ENCODE results near the gene TRIM27. TPM values are rescaled to one million over a fixed set of nuclear protein-coding genes. Genes with fewer than 3 reads are reported as not detected.
A peak's percentile ranks its signal among the peaks of the same experiment; 100 is the strongest.

Gene TRIM27
- total RNA-seq, 1 donor from 2014 or later = 54.5 TPM

DNA sequence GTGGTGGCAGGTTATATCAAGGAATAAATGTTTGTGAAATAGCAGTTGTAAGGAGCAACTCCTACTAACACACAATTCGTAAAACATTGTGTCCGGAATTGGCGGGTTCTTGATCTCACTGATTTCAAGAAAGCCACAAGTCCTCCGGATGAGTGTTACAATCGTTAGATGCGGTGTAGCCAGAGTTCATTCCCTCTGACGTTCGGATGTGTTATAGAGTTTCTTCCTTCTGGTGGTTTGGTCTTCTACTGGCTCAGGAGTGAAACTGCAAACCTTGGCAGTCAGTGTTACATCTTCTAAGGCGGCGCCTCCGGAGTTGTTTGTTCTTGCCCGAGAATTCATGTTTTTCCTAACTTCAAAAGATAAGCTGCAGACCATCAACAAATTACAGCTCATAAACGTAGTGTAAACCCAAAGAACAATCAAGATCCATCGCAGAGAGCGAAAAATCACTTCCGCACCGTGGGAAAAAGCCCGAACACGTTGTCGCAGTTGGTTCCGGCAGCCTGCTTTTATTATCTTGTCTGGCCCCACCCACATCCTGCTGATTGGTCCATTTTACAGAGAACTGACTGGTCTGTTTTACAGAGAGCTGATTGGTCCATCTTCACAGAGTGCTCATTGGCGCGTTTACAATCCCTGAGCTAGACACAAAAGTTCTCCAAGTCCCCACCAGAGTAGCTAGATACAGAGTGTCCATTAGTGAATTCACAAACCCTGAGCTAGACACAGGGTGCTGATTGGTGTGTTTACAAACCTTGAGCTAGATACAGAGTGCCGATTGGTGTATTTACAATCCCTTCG, 58.2 kb downstream of the TRIM27 start:
- Mint-ChIP-seq H3K4me1 (ENCODE audit: low read depth, unreplicated experiment) (peaks cover 3% of the 10 kb centered on the region), H3K9me3 (ENCODE audit: unreplicated experiment) (peaks cover 3% of the 10 kb centered on the region), H3K36me3 (ENCODE audit: low read depth, unreplicated experiment) (no peaks in the 10 kb centered on the region), H3K27ac (ENCODE audit: unreplicated experiment) (no peak overlapping the region), H3K4me3 (ENCODE audit: unreplicated experiment) (peak overlapping the region; percentile 82), H3K27me3 (ENCODE audit: low read depth, unreplicated experiment) (peaks cover 5% of the 10 kb centered on the region)
- peaks cover 10% of the 10 kb centered on the region for H3K4me1 ChIP-seq (ENCODE audit: insufficient read depth, low read length)
- TF ChIP-seq EZH2 (IDR thresholded peaks at IDR 0.05; ENCODE audit: insufficient read depth, low read length) = no peak
- TF ChIP-seq, protein P1, sequence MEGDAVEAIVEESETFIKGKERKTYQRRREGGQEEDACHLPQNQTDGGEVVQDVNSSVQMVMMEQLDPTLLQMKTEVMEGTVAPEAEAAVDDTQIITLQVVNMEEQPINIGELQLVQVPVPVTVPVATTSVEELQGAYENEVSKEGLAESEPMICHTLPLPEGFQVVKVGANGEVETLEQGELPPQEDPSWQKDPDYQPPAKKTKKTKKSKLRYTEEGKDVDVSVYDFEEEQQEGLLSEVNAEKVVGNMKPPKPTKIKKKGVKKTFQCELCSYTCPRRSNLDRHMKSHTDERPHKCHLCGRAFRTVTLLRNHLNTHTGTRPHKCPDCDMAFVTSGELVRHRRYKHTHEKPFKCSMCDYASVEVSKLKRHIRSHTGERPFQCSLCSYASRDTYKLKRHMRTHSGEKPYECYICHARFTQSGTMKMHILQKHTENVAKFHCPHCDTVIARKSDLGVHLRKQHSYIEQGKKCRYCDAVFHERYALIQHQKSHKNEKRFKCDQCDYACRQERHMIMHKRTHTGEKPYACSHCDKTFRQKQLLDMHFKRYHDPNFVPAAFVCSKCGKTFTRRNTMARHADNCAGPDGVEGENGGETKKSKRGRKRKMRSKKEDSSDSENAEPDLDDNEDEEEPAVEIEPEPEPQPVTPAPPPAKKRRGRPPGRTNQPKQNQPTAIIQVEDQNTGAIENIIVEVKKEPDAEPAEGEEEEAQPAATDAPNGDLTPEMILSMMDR (IDR thresholded peaks at IDR 0.05; ENCODE audit: insufficient read depth, low read depth, low read length) = no peak
- no peak for DNase-seq (ENCODE audit: low read depth)
- H3K79me2 ChIP-seq (ENCODE audit: insufficient read depth, low read length) = no peaks in the 10 kb centered on the region
- H4K20me1 ChIP-seq (ENCODE audit: insufficient read depth, low read length) = no peaks in the 10 kb centered on the region
- no peak overlapping the region for H3K9ac ChIP-seq (ENCODE audit: low read length)
- H3K36me3 ChIP-seq (ENCODE audit: insufficient read depth, low read length) = no peaks in the 10 kb centered on the region
- no peak for FAIRE-seq
- H3K27ac ChIP-seq (ENCODE audit: low read depth, low read length) = no peak overlapping the region
- no peak overlapping the region for H3K4me2 ChIP-seq (ENCODE audit: low read length)
- H3K27me3 ChIP-seq (ENCODE audit: insufficient read depth, low read length) = no peaks in the 10 kb centered on the region
- H3K9me3 ChIP-seq (ENCODE audit: insufficient read depth, low read depth, low read length) = no peaks in the 10 kb centered on the region
- H2AFZ ChIP-seq (ENCODE audit: low read depth, low read length) = no peak overlapping the region
- H3K4me3 ChIP-seq (ENCODE audit: insufficient read depth, low read depth, low read length) = no peak overlapping the region

DNA sequence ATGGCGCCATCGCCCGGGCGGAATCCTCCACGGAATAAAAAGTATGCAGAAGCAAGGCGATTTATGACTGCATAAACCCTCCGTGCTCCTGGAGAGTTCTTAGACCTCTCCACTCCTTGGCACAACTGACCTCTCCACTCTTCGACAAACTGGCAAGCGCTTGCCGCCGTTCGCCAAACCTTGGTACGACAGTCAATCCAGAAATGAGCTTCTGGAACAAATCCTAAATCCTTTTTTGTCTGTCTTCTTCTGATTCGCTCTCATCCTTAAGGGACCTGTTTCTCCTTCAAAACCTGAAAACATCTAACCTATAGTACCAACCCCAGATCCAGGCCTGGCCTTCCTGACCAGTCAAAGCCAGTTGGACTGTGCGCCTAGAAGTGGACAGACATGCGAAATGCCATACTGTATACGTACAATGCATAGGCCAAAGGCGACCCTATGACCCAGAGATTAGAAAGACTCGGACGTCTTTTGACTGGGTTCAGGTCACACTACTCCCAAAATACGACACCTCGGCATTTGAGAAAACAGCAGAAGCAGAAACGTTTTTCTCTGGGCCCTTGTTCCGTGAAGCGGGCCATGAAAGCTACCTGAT, 59.4 kb downstream of the TRIM27 start:
- H3K9me3 ChIP-seq (ENCODE audit: insufficient read depth, low read depth, low read length) = no peaks in the 10 kb centered on the region
- peak overlapping the region; percentile 77 for H3K4me3 ChIP-seq (ENCODE audit: insufficient read depth, low read depth, low read length)
- no peaks in the 10 kb centered on the region for H3K36me3 ChIP-seq (ENCODE audit: insufficient read depth, low read length)
- TF ChIP-seq, protein P1 (IDR thresholded peaks at IDR 0.05; ENCODE audit: insufficient read depth, low read depth, low read length) = peak; percentile 12
- TF ChIP-seq EZH2 (IDR thresholded peaks at IDR 0.05; ENCODE audit: insufficient read depth, low read length) = no peak
- no peak overlapping the region for H3K27ac ChIP-seq (ENCODE audit: low read depth, low read length)
- Mint-ChIP-seq H3K27ac (ENCODE audit: unreplicated experiment) (peak overlapping the region; percentile 2), H3K4me1 (ENCODE audit: low read depth, unreplicated experiment) (peaks cover 3% of the 10 kb centered on the region), H3K27me3 (ENCODE audit: low read depth, unreplicated experiment) (peaks cover 6% of the 10 kb centered on the region), H3K36me3 (ENCODE audit: low read depth, unreplicated experiment) (no peaks in the 10 kb centered on the region), H3K4me3 (ENCODE audit: unreplicated experiment) (peak overlapping the region; percentile 94), H3K9me3 (ENCODE audit: unreplicated experiment) (peaks cover 4% of the 10 kb centered on the region)
- no peak for DNase-seq (ENCODE audit: low read depth)
- peaks cover 10% of the 10 kb centered on the region for H3K4me1 ChIP-seq (ENCODE audit: insufficient read depth, low read length)
- H3K4me2 ChIP-seq (ENCODE audit: low read length) = peak overlapping the region; percentile 82
- FAIRE-seq = no peak
- H3K27me3 ChIP-seq (ENCODE audit: insufficient read depth, low read length) = no peaks in the 10 kb centered on the region
- H4K20me1 ChIP-seq (ENCODE audit: insufficient read depth, low read length) = no peaks in the 10 kb centered on the region
- H2AFZ ChIP-seq (ENCODE audit: low read depth, low read length) = peak overlapping the region; percentile 92
- peak overlapping the region; percentile 69 for H3K9ac ChIP-seq (ENCODE audit: low read length)
- H3K79me2 ChIP-seq (ENCODE audit: insufficient read depth, low read length) = no peaks in the 10 kb centered on the region
